HG02798 (cell line): ENCODE results near the gene DSCAM.
"Not testable (repeated sequence)": the region's sequence is repeated elsewhere in the genome, so short reads cannot be mapped to it uniquely, and the experiment has no call there.

Experiments
- ATAC-seq: cut with Tn5 transposase; IDR thresholded peaks from one replicate; pipeline ENCODE4 v1.9.1; 2021; ENCODE audit warnings: mild to moderate bottlenecking; ENCODE audit not compliant: unreplicated experiment, poor library complexity

The DSCAM gene

GRCh38 chr21:40846587-40847411 is at the start of gene DSCAM:
Gene DSCAM, minus strand, starts transcription at chr21:40847158. Its CDS starts 497 bp downstream, at chr21:40846661.
- no peak for ATAC-seq

- ATAC-seq, result not testable (repeated sequence)
Observed at GRCh38 chr21:40895697-40896096, 48.7 kb upstream of the DSCAM start.

- no peak for ATAC-seq
Observed at GRCh38 chr21:40886931-40887330, 40.0 kb upstream of the DSCAM start.

- no peak for ATAC-seq
Observed at GRCh38 chr21:40886006-40886405, 39.0 kb upstream of the DSCAM start.

- ATAC-seq, result no peak
Observed at GRCh38 chr21:40882192-40882915, 35.4 kb upstream of the DSCAM start.

GRCh38 chr21:40881767-40882166 is 34.8 kb upstream of the DSCAM start:
- ATAC-seq, result no peak

- ATAC-seq, result no peak
Observed at GRCh38 chr21:40871099-40871498, 24.1 kb upstream of the DSCAM start.

- no peak for ATAC-seq
Observed at GRCh38 chr21:40863839-40864238, 16.9 kb upstream of the DSCAM start.

GRCh38 chr21:40858517-40858916 is 11.6 kb upstream of the DSCAM start:
- no peak for ATAC-seq

- no peak for ATAC-seq
Observed at GRCh38 chr21:40853956-40854688, 7.2 kb upstream of the DSCAM start.

GRCh38 chr21:40852563-40852962 is 5.6 kb upstream of the DSCAM start:
- ATAC-seq, result no peak

- ATAC-seq, result no peak
Observed at GRCh38 chr21:40851749-40852148, 4.8 kb upstream of the DSCAM start.

- no peak for ATAC-seq
Observed at GRCh38 chr21:40850071-40850470, 3.1 kb upstream of the DSCAM start.

- ATAC-seq, result no peak
Observed at GRCh38 chr21:40847951-40848350, 993 bp upstream of the DSCAM start.

- no peak for ATAC-seq
Observed at GRCh38 chr21:40846103-40846502, 855 bp downstream of the DSCAM start.

GRCh38 chr21:40845441-40845995 is 1.4 kb downstream of the DSCAM start:
- ATAC-seq, result no peak

GRCh38 chr21:40844935-40845334 is 2.0 kb downstream of the DSCAM start:
- ATAC-seq, result no peak

GRCh38 chr21:40842197-40842552 is 4.8 kb downstream of the DSCAM start:
- no peak for ATAC-seq

GRCh38 chr21:40841524-40842196 is 5.3 kb downstream of the DSCAM start:
- ATAC-seq, result no peak
